Peyer's patch (tissue), 4 donors: ENCODE measurements around the gene NIN.

Experiments
- POLR2A ChIP-seq, 2 donors: fragments of 450-650 bp; IDR thresholded peaks; one replicate each; pipeline ENCODE4 v1.5.1; 2017; ENCODE audit warnings: antibody characterized with exemption in 2 of 2, mild to moderate bottlenecking in 2 of 2, moderate library complexity in 2 of 2
- TF ChIP-seq, protein P1 (sequence below), 6 experiments: fragments of 450-650 bp in 4 of 6; fragments of 200-600 bp in 2 of 6; sonication (generic) in 1 of 6; IDR thresholded peaks; one replicate each; pipeline ENCODE4 v1.5.1; 2017 to 2019; ENCODE audit warnings: antibody characterized with exemption in 6 of 6, mild to moderate bottlenecking in 3 of 6, moderate library complexity in 1 of 6

DNA sequence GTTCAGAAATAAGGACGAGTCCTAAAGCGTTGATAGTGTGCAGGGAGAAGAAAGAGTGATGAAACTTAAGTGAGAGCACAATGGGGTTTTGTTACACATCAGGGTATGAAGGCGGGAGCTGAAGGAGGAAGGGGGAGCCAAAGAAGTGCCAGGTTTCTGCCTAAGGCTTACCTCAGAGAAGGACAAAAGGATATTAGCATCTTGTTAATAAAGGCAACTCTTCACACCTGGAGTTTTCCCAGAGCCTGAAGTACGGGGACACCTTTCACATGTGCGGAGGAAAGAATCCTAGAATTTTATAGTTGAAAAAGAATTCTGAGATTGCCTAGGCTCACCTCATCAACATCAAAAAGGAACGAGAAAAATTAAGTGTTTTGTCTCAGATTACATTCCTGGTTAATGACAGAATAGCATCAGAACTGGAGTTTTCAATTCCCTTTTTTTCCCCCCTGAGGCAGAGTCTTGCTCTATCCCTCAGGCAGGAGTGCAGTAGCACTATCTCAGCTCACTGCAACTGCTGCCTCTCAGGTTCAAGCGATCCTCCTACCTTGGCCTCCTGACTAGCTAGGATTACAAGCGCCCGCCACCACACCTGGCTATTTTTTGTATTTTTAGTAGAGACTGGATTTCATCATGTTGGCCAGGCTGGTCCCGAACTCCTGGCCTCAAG is 160.6 kb downstream of the NIN start:
- TF ChIP-seq, protein P1, sequence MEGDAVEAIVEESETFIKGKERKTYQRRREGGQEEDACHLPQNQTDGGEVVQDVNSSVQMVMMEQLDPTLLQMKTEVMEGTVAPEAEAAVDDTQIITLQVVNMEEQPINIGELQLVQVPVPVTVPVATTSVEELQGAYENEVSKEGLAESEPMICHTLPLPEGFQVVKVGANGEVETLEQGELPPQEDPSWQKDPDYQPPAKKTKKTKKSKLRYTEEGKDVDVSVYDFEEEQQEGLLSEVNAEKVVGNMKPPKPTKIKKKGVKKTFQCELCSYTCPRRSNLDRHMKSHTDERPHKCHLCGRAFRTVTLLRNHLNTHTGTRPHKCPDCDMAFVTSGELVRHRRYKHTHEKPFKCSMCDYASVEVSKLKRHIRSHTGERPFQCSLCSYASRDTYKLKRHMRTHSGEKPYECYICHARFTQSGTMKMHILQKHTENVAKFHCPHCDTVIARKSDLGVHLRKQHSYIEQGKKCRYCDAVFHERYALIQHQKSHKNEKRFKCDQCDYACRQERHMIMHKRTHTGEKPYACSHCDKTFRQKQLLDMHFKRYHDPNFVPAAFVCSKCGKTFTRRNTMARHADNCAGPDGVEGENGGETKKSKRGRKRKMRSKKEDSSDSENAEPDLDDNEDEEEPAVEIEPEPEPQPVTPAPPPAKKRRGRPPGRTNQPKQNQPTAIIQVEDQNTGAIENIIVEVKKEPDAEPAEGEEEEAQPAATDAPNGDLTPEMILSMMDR (IDR thresholded peaks at IDR 0.05): no peak
- TF ChIP-seq POLR2A (IDR thresholded peaks at IDR 0.05): no peak
